Motor neuron (in vitro differentiated cells): Measurements from ENCODE around the gene RPS6KC1. TPM values are rescaled to one million over a fixed set of nuclear protein-coding genes. Genes with fewer than 3 reads are reported as not detected.
"Not testable (repeated sequence)": the region's sequence is repeated elsewhere in the genome, so short reads cannot be mapped to it uniquely, and the experiment has no call there.

ENCODE experiments used
- ATAC-seq, 8 experiments: fragments of 200-7000 bp; cut with Tn5 transposase; replicated peaks in 6 of 8; 2 replicates each; pipeline ENCODE4 v1.8.0; 2021; ENCODE audit warnings: mild to moderate bottlenecking in 8 of 8, moderate library complexity in 8 of 8
- H3K27ac ChIP-seq, 2 donors: fragments of 250-450 bp; sonication (Bioruptor Pico); 2 replicates each; pipeline ENCODE4 v1.9.0; 2021; ENCODE audit warnings: antibody characterized with exemption in 2 of 2, mild to moderate bottlenecking in 2 of 2, moderate library complexity in 1 of 2
- H3K4me1 ChIP-seq, 2 donors: fragments of 250-450 bp; sonication (Bioruptor Pico); replicated peaks in 1 of 2; 2 replicates each; pipeline ENCODE4 v1.6.1; 2021; ENCODE audit warnings: antibody characterized with exemption in 2 of 2, mild to moderate bottlenecking in 2 of 2, moderate library complexity in 1 of 2
- H3K4me3 ChIP-seq, 5 donors: fragments of 250-450 bp; sonication (Bioruptor Pico); 2 replicates each; pipeline ENCODE4 v1.9.0; 2021; ENCODE audit warnings: antibody characterized with exemption in 5 of 5, mild to moderate bottlenecking in 5 of 5, moderate library complexity in 4 of 5
- WGBS, 10 experiments: fragments of 450-650 bp; shearing (Covaris generic); methylation state at CpG; one replicate each; pipeline ENCODE4 v1.0.0; 2022; 5-methylcytosine and 5-hydroxymethylcytosine counted together
- in situ Hi-C, 9 experiments: fragments of 400-800 bp; cut with MboI; loops; one replicate each; pipeline ENCODE4 v1.15.0; 2021; ENCODE audit warnings: low sequenced_read_pairs in 9 of 9, low pct_unique_long_range_greater_than_20kb in 2 of 9; ENCODE audit not compliant: unreplicated experiment in 9 of 9
- total RNA-seq, 8 experiments: library from RNA; unstranded; fragments of 300-600 nt; gene quantifications; 2 replicates each; pipeline versions ENCODE4 v1.2.3 to v1.2.4, GENCODE V29; 2022

The RPS6KC1 gene
- total RNA-seq, 8 experiments from 2014 or later: 25.1 to 51.1 (median 31.1) TPM

- Histone ChIP-seq H3K4me3 (no peak overlapping the region), H3K4me1 (no peaks in the 10 kb centered on the region), H3K27ac (no peak overlapping the region)
- peak in 2 of 8 experiments; percentile 33 to 54 for ATAC-seq
- in situ Hi-C loops: loop anchor here in 1 of 9 experiments (10.0 kb wide), 1 partner anchor 60 kb away; no protein-coding TSS in a partner anchor
Observed at GRCh38 chr1:213194855-213195254, 143.8 kb downstream of the RPS6KC1 start.

- not testable (repeated sequence) for H3K4me1 ChIP-seq, H3K27ac ChIP-seq, ATAC-seq, H3K4me3 ChIP-seq
- 82 to 100% (median 97%) methylated on average over 3 to 10 of the region's 10 CpGs for WGBS, 10 experiments
- in situ Hi-C loops: loop anchor here in 1 of 9 experiments (10.0 kb wide), 1 partner anchor 62 kb away; no protein-coding TSS in a partner anchor
Observed at GRCh38 chr1:213196328-213197054, 145.4 kb downstream of the RPS6KC1 start.

- WGBS, 10 experiments: 40 to 100% (median 93%) methylated on average over 1 to 3 of the region's 3 CpGs; no CpG with 5 or more reads in 1 of the 10 experiments
- H3K4me3 ChIP-seq: no peak overlapping the region
Observed at GRCh38 chr1:213200630-213201029, 149.6 kb downstream of the RPS6KC1 start.

DNA sequence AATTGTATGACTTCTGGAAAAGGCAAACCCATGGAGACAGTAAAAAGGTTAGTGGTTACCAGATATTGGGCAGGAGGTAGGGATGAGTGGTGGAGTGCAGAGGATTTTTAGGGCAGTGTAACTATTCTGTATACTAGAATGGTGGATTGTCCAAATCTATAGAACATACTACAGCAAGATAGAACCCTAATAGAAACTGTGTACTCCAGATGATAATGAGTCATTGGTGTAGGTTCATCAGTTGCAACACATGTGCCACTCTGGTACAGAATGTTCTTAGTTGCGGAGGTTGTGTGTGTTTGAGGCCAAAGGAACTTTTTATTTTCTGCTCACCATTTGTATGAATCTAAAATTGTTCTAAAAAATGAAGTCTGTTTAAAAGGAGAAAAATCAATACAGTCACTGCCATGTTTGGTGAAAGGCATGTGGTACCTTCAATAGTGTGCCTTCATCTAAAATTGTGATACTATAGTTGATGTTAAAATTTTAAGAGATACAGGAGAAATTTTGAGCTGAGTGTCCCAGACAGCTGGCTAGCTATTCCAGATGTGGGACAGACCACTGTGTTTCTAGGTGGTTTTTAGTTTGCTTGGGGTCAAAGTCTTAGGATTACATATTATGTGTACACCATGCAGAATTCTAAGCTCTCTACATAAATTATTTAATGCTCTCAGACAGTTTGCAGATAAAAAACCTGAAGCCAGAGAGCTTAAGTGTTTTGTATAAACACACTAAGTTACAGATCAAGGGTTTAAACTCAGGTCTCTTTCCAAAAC is 150.5 kb downstream of the RPS6KC1 start:
- in situ Hi-C loops: no loop called here
- no peak overlapping the region for H3K27ac ChIP-seq

More at GRCh38 chr1:213200630-213201029, 149.6 kb downstream of the RPS6KC1 start:
- H3K27ac ChIP-seq: no peak overlapping the region
- no peak for ATAC-seq
- H3K4me1 ChIP-seq: no peaks in the 10 kb centered on the region
- in situ Hi-C loops: no loop called here

GRCh38 chr1:213211201-213211600 is 160.2 kb downstream of the RPS6KC1 start:
- in situ Hi-C loops: no loop called here
- Histone ChIP-seq H3K27ac (no peak overlapping the region), H3K4me3 (no peak overlapping the region), H3K4me1 (no peaks in the 10 kb centered on the region)
- 72 to 100% (median 93%) methylated on average over 2 of the region's 2 CpGs; no CpG with 5 or more reads in 1 of the 10 experiments for WGBS, 10 experiments
- no peak for ATAC-seq

More for the DNA sequence above, 150.5 kb downstream of the RPS6KC1 start:
- Histone ChIP-seq H3K4me1 (no peaks in the 10 kb centered on the region), H3K4me3 (no peak overlapping the region)
- peak in 2 of 8 experiments; percentile 25 to 29 for ATAC-seq
- 40 to 100% (median 97%) methylated on average over 1 of the region's 1 CpG; no CpG with 5 or more reads in 4 of the 10 experiments for WGBS, 10 experiments

GRCh38 chr1:213219076-213219475 is 168.0 kb downstream of the RPS6KC1 start:
- H3K4me1 ChIP-seq, H3K27ac ChIP-seq, ATAC-seq, H3K4me3 ChIP-seq, in situ Hi-C loops: not testable (repeated sequence)
- 93 to 100% methylated on average over 1 to 2 of the region's 2 CpGs; no CpG with 5 or more reads in 8 of the 10 experiments for WGBS, 10 experiments

GRCh38 chr1:213221209-213221608 is 170.2 kb downstream of the RPS6KC1 start:
- H3K4me1 ChIP-seq: no peaks in the 10 kb centered on the region
- 44 to 100% (median 84%) methylated on average over 2 to 4 of the region's 4 CpGs; no CpG with 5 or more reads in 1 of the 10 experiments for WGBS, 10 experiments
- no peak overlapping the region for H3K27ac ChIP-seq
- no peak overlapping the region for H3K4me3 ChIP-seq
- ATAC-seq: no peak
- in situ Hi-C loops: no loop called here

DNA sequence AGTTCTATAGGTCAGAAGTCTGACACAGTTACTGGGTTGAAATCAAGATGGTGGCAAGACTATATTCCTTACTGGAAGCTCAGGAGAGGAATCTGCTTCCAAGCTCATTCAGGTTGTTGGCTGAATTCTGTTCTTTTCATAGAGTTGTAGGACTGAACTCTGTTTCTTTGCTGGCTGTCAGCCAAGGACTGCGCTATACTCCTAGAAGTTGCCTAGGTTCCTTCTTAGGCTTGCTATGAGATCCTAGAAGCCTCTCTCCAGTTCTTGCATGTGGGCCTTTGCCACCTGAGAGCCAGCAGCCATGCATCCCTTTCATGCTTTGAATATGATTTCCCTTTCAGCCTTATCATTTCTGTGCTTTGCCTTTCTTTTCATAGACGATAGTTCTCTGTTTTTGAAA is 176.4 kb downstream of the RPS6KC1 start:
- WGBS, 10 experiments: 78 to 100% (median 100%) methylated on average over 1 to 2 of the region's 2 CpGs
- H3K4me3 ChIP-seq: no peak overlapping the region
- in situ Hi-C loops: no loop called here
- H3K27ac ChIP-seq: no peak overlapping the region
- peaks cover 7 to 8% of the 10 kb centered on the region in 2 donors for H3K4me1 ChIP-seq
- ATAC-seq: peak in 1 of 8 experiments; percentile 80

DNA sequence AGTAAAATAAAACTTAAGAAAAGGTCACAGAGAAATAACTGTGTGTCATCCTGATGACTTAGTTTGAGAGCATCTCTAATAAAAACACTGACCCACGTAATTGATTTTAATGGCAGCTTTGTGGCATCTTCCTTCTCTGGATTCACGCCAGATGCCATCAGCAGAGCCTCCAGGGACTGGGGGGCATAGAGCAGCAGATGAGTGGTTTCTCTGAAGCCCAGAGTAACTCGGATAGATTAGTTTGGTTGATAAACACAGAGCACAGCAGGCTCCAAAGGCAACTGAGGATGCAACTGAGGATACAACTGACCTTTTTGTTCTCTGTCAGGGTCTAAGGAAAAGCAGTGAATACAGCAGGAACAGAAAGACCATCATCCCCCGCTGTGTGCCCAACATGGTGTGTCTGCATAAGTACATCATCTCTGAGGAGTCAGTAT is 180.8 kb downstream of the RPS6KC1 start:
- H3K27ac ChIP-seq: no peak overlapping the region
- no peak overlapping the region for H3K4me3 ChIP-seq
- peak in 2 of 8 experiments; percentile 33 to 64 for ATAC-seq
- H3K4me1 ChIP-seq: peaks cover 7 to 8% of the 10 kb centered on the region in 2 donors
- in situ Hi-C loops: no loop called here
- WGBS, 10 experiments: 0 to 100% (median 36%) methylated on average over 1 to 4 of the region's 4 CpGs; no CpG with 5 or more reads in 1 of the 10 experiments

- Histone ChIP-seq H3K27ac (no peak overlapping the region), H3K4me1 (peaks cover 0 to 5% of the 10 kb centered on the region in 2 donors), H3K4me3 (no peak overlapping the region)
- no peak for ATAC-seq
- in situ Hi-C loops: loop anchor here in 2 of 9 experiments (10.0 kb wide), 1 partner anchor 882 kb away; no protein-coding TSS in a partner anchor
- 33 to 100% (median 92%) methylated on average over 1 of the region's 1 CpG; no CpG with 5 or more reads in 2 of the 10 experiments for WGBS, 10 experiments
Observed at GRCh38 chr1:213242883-213243282, 191.8 kb downstream of the RPS6KC1 start.

DNA sequence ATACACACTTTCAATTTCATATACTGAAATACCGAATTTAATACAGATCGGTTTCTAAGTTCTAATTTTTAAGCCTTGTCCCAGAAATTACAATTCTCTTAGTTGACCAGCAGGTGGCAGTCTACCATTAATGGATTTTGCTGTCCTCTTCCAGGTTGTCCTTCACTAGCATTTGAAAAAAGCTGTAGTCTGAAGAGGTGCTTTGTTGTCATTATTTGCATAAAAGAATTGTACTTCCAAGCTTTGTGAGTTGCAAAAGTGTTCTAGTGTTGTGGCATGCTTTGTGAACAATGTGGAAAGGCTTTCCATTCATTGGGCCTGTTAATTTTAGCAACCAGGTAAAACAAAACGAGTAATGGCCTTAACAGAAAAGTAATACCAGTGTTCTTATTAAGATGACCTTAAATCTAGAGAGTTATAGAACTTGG is 193.6 kb downstream of the RPS6KC1 start:
- WGBS, 10 experiments: 0 to 77% (median 34%) methylated on average over 2 to 3 of the region's 3 CpGs
- ATAC-seq: peak in 2 of 8 experiments; percentile 32 to 33
- in situ Hi-C loops: loop anchor here in 2 of 9 experiments (10.0 kb wide), 1 partner anchor 880 kb away; no protein-coding TSS in a partner anchor

DNA sequence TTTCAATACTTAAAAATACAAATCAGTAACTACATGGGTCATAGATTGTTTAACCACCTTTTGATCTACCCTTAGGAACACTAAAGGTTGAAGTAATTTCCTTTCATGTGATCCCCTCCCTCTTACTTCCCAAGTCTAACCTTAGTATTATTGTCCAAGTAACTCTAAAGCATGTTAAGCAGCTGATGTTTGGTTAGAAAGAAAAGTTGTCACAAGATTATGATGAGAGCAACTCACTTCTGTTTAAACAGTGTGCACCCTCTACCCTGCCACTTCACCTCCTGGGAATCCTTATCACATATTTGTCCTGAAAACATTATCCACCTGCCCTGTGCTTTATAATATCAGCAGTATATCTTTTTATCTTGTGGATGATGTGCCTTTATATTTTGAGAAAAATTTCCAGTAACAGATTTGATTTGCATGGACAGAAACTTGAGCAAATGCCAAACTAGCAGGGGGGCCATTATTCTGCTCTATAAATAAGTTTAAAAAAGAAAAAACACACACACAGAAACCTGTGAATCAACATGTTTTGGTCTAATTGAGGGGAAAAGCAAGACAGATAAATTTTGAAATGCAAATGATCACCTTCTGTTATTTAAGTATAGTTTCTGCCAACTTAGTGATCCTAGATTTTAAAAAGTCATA is 194.3 kb downstream of the RPS6KC1 start:
- Histone ChIP-seq H3K4me3 (no peak overlapping the region), H3K4me1 (peaks cover 2 to 5% of the 10 kb centered on the region in 2 donors), H3K27ac (no peak overlapping the region)
- no peak for ATAC-seq
- in situ Hi-C loops: loop anchor here in 2 of 9 experiments (10.0 kb wide), 1 partner anchor 879 kb away; no protein-coding TSS in a partner anchor

More for the DNA sequence above, 193.6 kb downstream of the RPS6KC1 start:
- Histone ChIP-seq H3K4me1 (peaks cover 2 to 5% of the 10 kb centered on the region in 2 donors), H3K4me3 (no peak overlapping the region), H3K27ac (no peak overlapping the region)
